Spleen (tissue), 7 donors: ENCODE measurements around the gene MAPK11.

Experiments used
- POLR2AphosphoS5 ChIP-seq, 3 donors: sonication (generic); formaldehyde crosslinking; IDR thresholded peaks; one replicate each; pipeline ENCODE4 v1.5.1; 2017; ENCODE audit warnings: antibody characterized with exemption in 3 of 3
- TF ChIP-seq, protein P1 (sequence below), 11 experiments: fragments of 200-600 bp in 7 of 11; fragments of 450-650 bp in 4 of 11; sonication (generic) in 4 of 11; IDR thresholded peaks in 8 of 11; conservative IDR thresholded peaks in 3 of 11; 1 replicate in 7 of 11; 2 replicates in 4 of 11; pipeline versions ENCODE4 v1.4.0 to v1.8.0; 2016 to 2021; ENCODE audit warnings: antibody characterized with exemption in 11 of 11, inconsistent platforms in 4 of 11, mild to moderate bottlenecking in 1 of 11
- donor health status: DM: no; HTN: no; CAD: no; lungs with moderate emphysema.
- donor health status: DM: no; HTN: no; CAD: no.
- donor health status: DM: no; HTN: no; CAD: no.

DNA sequence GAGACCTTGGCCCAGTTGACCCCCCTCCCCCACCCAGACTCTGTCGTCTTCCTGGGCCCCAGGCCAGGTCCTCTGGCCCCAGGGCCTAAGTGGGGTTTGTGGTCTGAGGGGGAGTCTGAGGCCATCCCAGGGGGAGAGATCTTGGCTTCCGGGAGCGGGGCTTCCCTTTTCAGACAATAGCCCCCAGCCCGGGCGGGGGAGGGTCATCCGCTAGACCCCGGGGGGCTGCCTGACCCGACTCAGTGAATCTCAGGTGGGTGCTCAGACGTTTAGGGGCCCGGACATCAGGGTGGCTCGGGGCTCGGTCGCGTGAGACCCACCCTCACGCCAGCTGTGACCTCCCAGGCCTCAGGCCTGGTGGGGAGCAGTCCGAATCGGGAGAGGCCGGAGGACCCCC lies 609 bp downstream of the MAPK11 start:
- TF ChIP-seq, protein P1, sequence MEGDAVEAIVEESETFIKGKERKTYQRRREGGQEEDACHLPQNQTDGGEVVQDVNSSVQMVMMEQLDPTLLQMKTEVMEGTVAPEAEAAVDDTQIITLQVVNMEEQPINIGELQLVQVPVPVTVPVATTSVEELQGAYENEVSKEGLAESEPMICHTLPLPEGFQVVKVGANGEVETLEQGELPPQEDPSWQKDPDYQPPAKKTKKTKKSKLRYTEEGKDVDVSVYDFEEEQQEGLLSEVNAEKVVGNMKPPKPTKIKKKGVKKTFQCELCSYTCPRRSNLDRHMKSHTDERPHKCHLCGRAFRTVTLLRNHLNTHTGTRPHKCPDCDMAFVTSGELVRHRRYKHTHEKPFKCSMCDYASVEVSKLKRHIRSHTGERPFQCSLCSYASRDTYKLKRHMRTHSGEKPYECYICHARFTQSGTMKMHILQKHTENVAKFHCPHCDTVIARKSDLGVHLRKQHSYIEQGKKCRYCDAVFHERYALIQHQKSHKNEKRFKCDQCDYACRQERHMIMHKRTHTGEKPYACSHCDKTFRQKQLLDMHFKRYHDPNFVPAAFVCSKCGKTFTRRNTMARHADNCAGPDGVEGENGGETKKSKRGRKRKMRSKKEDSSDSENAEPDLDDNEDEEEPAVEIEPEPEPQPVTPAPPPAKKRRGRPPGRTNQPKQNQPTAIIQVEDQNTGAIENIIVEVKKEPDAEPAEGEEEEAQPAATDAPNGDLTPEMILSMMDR (IDR thresholded peaks at IDR 0.05 in 8 of 11, conservative IDR thresholded peaks at IDR 0.05 in 3 of 11), result no peak
- no peak for TF ChIP-seq POLR2AphosphoS5 (IDR thresholded peaks at IDR 0.05)
